ENCODE data around the gene LKAAEAR1. TPM values are rescaled to one million over a fixed set of nuclear protein-coding genes. Genes with fewer than 3 reads are reported as not detected.
"Not testable (repeated sequence)": the region's sequence is repeated elsewhere in the genome, so short reads cannot be mapped to it uniquely, and the experiment has no call there.

LKAAEAR1 gene
- total RNA-seq, 2 donors from 2014 or later: not detected

GRCh38 chr20:64121586-64121985 lies 37.4 kb upstream of the LKAAEAR1 start:
- H3K36me3 Mint-ChIP-seq (ENCODE audit: low read depth): no peaks in the 10 kb centered on the region
- H3K4me1 Mint-ChIP-seq: no peaks in the 10 kb centered on the region
- no peak overlapping the region for H3K27ac Mint-ChIP-seq
- no peaks in the 10 kb centered on the region for H3K36me3 ChIP-seq (ENCODE audit: control insufficient read depth, insufficient read depth, low read length)
- no peak overlapping the region for H3K4me3 Mint-ChIP-seq
- H3K4me1 ChIP-seq (ENCODE audit: control insufficient read depth, insufficient read depth, low read length): no peaks in the 10 kb centered on the region
- no peak for DNase-seq
- H3K27me3 ChIP-seq (ENCODE audit: control insufficient read depth, insufficient read depth, low read length, poor library complexity, severe bottlenecking): peaks cover 33% of the 10 kb centered on the region
- H3K9me3 Mint-ChIP-seq: no peaks in the 10 kb centered on the region
- no peak overlapping the region for H3K9ac ChIP-seq (ENCODE audit: extremely low read depth, low read length, poor library complexity, severe bottlenecking)
- H3K4me3 ChIP-seq (ENCODE audit: low read length): no peak overlapping the region
- H3K27ac ChIP-seq (ENCODE audit: low read depth, low read length): no peak overlapping the region
- TF ChIP-seq CTCF (conservative IDR thresholded peaks at IDR 0.05): no peak
- H3K27me3 Mint-ChIP-seq (ENCODE audit: insufficient read depth): peaks cover 30% of the 10 kb centered on the region
- WGBS, 2 experiments (ENCODE audit: insufficient coverage in 1 of 2, insufficient read length in 1 of 2): 93 to 95% methylated on average over 7 to 12 of the region's 12 CpGs
- H3K9me3 ChIP-seq (ENCODE audit: control insufficient read depth, low read length): no peaks in the 10 kb centered on the region

GRCh38 chr20:64119681-64120341 lies 35.6 kb upstream of the LKAAEAR1 start:
- Mint-ChIP-seq H3K9me3 (no peaks in the 10 kb centered on the region), H3K36me3 (ENCODE audit: low read depth) (no peaks in the 10 kb centered on the region), H3K27me3 (ENCODE audit: insufficient read depth) (peaks cover 30% of the 10 kb centered on the region), H3K4me1 (no peaks in the 10 kb centered on the region), H3K4me3 (no peak overlapping the region), H3K27ac (no peak overlapping the region)
- H3K27ac ChIP-seq (ENCODE audit: low read depth, low read length): no peak overlapping the region
- whole genome bisulfite sequencing, 2 experiments (ENCODE audit: insufficient coverage in 1 of 2, insufficient read length in 1 of 2): 80 to 83% methylated on average over 7 to 12 of the region's 14 CpGs
- no peaks in the 10 kb centered on the region for H3K4me1 ChIP-seq (ENCODE audit: control insufficient read depth, insufficient read depth, low read length)
- H3K9me3 ChIP-seq (ENCODE audit: control insufficient read depth, low read length): no peaks in the 10 kb centered on the region
- H3K27me3 ChIP-seq (ENCODE audit: control insufficient read depth, insufficient read depth, low read length, poor library complexity, severe bottlenecking): peaks cover 33% of the 10 kb centered on the region
- H3K4me3 ChIP-seq (ENCODE audit: low read length): no peak overlapping the region
- peak; percentile 50 for DNase-seq
- no peak overlapping the region for H3K9ac ChIP-seq (ENCODE audit: extremely low read depth, low read length, poor library complexity, severe bottlenecking)
- TF ChIP-seq CTCF (conservative IDR thresholded peaks at IDR 0.05): no peak
- H3K36me3 ChIP-seq (ENCODE audit: control insufficient read depth, insufficient read depth, low read length): no peaks in the 10 kb centered on the region

GRCh38 chr20:64119301-64119680 lies 35.1 kb upstream of the LKAAEAR1 start:
- no peak overlapping the region for H3K4me3 ChIP-seq (ENCODE audit: low read length)
- peaks cover 29% of the 10 kb centered on the region for H3K27me3 ChIP-seq (ENCODE audit: control insufficient read depth, insufficient read depth, low read length, poor library complexity, severe bottlenecking)
- H3K27ac ChIP-seq (ENCODE audit: low read depth, low read length): no peak overlapping the region
- no peaks in the 10 kb centered on the region for H3K4me1 ChIP-seq (ENCODE audit: control insufficient read depth, insufficient read depth, low read length)
- no peak overlapping the region for H3K4me3 Mint-ChIP-seq
- H3K4me1 Mint-ChIP-seq: no peaks in the 10 kb centered on the region
- no peaks in the 10 kb centered on the region for H3K9me3 Mint-ChIP-seq
- no peaks in the 10 kb centered on the region for H3K9me3 ChIP-seq (ENCODE audit: control insufficient read depth, low read length)
- H3K36me3 Mint-ChIP-seq (ENCODE audit: low read depth): no peaks in the 10 kb centered on the region
- no peak for TF ChIP-seq CTCF (conservative IDR thresholded peaks at IDR 0.05)
- no peak overlapping the region for H3K27ac Mint-ChIP-seq
- no peaks in the 10 kb centered on the region for H3K36me3 ChIP-seq (ENCODE audit: control insufficient read depth, insufficient read depth, low read length)
- H3K27me3 Mint-ChIP-seq (ENCODE audit: insufficient read depth): peaks cover 26% of the 10 kb centered on the region
- WGBS, 2 experiments (ENCODE audit: insufficient coverage in 1 of 2, insufficient read length in 1 of 2): 80 to 89% methylated on average over 8 of the region's 8 CpGs
- DNase-seq: peak; percentile 43
- no peak overlapping the region for H3K9ac ChIP-seq (ENCODE audit: extremely low read depth, low read length, poor library complexity, severe bottlenecking)

GRCh38 chr20:64117432-64117777 lies 33.2 kb upstream of the LKAAEAR1 start:
- H3K27me3 ChIP-seq (ENCODE audit: control insufficient read depth, insufficient read depth, low read length, poor library complexity, severe bottlenecking): peaks cover 10% of the 10 kb centered on the region
- DNase-seq; H3K27ac Mint-ChIP-seq; H3K4me1 ChIP-seq (ENCODE audit: control insufficient read depth, insufficient read depth, low read length); H3K4me1 Mint-ChIP-seq; H3K4me3 Mint-ChIP-seq; H3K27ac ChIP-seq (ENCODE audit: low read depth, low read length); H3K27me3 Mint-ChIP-seq (ENCODE audit: insufficient read depth); H3K9me3 Mint-ChIP-seq; H3K36me3 ChIP-seq (ENCODE audit: control insufficient read depth, insufficient read depth, low read length); H3K9me3 ChIP-seq (ENCODE audit: control insufficient read depth, low read length); H3K36me3 Mint-ChIP-seq (ENCODE audit: low read depth); H3K4me3 ChIP-seq (ENCODE audit: low read length); H3K9ac ChIP-seq (ENCODE audit: extremely low read depth, low read length, poor library complexity, severe bottlenecking): not testable (repeated sequence)
- WGBS, 2 experiments (ENCODE audit: insufficient coverage in 1 of 2, insufficient read length in 1 of 2): no CpG with 5 or more reads among the region's 6 CpGs
